Adipose tissue (tissue), 3 donors: Measurements from ENCODE around the gene MRPL52. TPM values are rescaled to one million over a fixed set of nuclear protein-coding genes. Genes with fewer than 3 reads are reported as not detected.
"Not testable (repeated sequence)": the region's sequence is repeated elsewhere in the genome, so short reads cannot be mapped to it uniquely, and the experiment has no call there.

Source experiments
- H3K27ac ChIP-seq: one replicate; pipeline ENCODE4 v1.5.1; 2013; ENCODE audit warnings: low read depth, low read length
- whole genome bisulfite sequencing, 3 donors: extraction: QIAGEN DNeasy Blood & Tissue Kit; methylation state at CpG; one replicate each; pipeline ENCODE4 v1.1.7; 2013; 5-methylcytosine and 5-hydroxymethylcytosine counted together
- polyA plus RNA-seq, 3 donors: library from polyadenylated mRNA; stranded (reverse); fragments of 200-250 nt; gene quantifications; one replicate each; pipeline ENCODE4 v1.2.3, GENCODE V29; 2013
- donor health status: healthy with polysubstance abuse.
- donor health status: Bipolar disorder and iron deficiency.
- donor health status: healthy.

The MRPL52 gene
- 10 to 100 TPM; 54.2 to 76.3 (median 65.9) TPM for polyA plus RNA-seq

- WGBS, 3 donors: 0 to 1% (median 1%) methylated on average over 41 of the region's 41 CpGs
- H3K27ac ChIP-seq: no peak within 1 kb of the TSS
Measured at GRCh38 chr14:22829661-22830442, at the start of gene MRPL52. Gene MRPL52 (plus strand): TSS chr14:22829887. CDS start chr14:22829913, 26 bp downstream.

DNA sequence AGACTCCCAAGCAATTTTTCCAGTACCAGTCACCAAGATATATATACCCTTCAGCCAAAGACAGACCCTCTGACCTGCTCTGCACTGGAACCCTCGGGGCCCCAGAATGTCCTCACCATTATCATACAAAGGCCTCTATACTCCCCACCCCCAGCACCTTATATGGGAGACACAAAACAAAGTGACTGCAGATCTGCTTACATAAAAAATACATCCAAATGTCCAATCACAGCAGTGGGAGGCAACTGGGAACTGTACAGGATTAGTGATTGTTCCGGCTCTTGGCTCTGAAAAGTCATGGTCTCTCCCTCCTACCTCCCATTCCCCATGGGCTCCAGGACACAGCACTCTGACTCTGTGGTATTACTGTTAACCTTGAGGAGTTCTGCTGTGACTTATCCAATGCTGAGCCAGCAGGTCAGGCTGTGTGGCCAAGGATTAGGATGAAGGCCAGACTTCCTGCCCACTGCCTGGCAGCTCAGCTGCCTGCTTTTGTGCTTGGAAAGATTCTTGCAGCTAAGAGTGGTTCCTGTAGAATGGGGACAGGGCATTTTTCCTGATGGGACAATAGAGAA is 49.5 kb upstream of the MRPL52 start:
- 61 to 82% (median 68%) methylated on average over 2 of the region's 2 CpGs for WGBS, 3 donors

DNA sequence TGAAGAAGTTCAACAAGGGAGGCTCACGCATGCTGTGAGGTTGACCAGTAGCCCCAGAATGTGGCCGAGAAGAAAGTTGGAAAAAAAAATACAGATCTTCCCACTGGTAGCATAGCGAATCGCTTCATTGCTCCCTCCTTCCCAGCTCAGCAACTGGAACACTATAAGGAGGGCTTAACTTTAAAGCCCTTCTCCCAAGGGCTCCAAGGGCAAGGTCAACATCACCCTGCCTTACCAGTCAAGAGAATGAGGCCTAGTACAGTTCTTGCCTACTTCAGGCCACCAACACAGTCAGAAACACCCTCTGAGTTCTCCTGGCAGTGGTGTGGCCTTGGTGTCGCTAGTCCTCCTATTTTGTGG is 48.8 kb upstream of the MRPL52 start:
- H3K27ac ChIP-seq: no peak overlapping the region
- WGBS, 3 donors: 87 to 90% (median 89%) methylated on average over 5 of the region's 5 CpGs

More for the DNA sequence above, 49.5 kb upstream of the MRPL52 start:
- no peak overlapping the region for H3K27ac ChIP-seq

DNA sequence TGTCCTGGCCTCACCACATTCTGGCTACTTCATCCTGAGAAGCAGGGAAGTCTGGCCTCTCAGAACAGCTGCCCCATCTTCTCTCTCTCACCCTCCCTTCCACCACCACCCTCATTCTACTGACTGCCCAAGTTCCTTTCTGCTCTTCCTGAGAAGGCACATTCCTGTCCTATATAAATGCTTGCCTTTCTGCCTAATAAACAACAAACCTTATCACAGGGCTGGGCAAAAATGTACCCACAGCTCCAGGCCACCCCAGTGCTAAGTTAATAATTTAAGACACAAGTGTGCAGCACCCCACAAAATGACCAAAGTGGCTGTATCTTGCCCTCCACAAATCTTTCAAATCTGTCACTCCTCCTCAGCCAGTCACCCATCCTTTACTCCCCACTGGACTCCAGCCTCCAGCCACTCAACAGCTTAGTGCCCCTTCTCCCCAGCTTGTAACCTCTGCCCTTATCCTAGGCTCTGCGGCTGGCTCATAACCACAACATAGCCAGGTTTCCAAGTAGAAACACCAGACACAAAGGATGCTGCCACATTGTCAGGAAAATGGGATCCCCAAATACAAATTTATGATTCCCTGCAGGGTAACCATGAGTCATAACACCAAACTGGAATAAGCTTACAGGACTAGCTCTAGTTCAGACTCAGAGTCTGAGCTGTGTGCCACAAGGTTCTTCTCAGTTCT is 48.2 kb upstream of the MRPL52 start:
- WGBS, 3 donors: 0 to 59% (median 2%) methylated on average over 1 of the region's 1 CpG
- H3K27ac ChIP-seq: no peak overlapping the region

DNA sequence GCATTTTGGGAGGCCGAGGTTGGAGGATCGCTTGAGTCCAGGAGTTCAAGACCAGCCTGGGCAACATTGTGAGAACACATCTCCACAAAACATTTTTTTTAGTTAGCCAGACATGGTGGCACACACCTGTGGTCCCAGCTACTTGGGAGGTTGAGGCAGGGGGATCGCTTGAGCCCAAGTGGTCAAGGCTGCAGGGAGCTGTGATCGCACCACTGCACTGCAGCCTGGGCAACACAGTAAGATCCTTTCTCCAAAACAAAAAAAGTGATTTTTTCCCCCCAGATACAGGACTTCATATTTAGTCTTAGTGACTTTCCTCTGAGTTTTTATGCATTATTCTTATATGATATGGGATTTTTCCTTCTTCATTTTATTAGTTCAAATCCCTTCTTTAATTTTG is 43.0 kb upstream of the MRPL52 start:
- H3K27ac ChIP-seq: no peak overlapping the region

GRCh38 chr14:22791301-22791700 is 38.4 kb upstream of the MRPL52 start:
- 60 to 76% (median 75%) methylated on average over 3 of the region's 3 CpGs for WGBS, 3 donors
- H3K27ac ChIP-seq: no peak overlapping the region

More for the DNA sequence above, 43.0 kb upstream of the MRPL52 start:
- WGBS, 3 donors: 93 to 96% (median 93%) methylated on average over 4 of the region's 4 CpGs

- no peak overlapping the region for H3K27ac ChIP-seq
- WGBS, 3 donors: 90 to 98% (median 97%) methylated on average over 2 of the region's 2 CpGs
Measured at GRCh38 chr14:22792158-22792557, 37.5 kb upstream of the MRPL52 start.

DNA sequence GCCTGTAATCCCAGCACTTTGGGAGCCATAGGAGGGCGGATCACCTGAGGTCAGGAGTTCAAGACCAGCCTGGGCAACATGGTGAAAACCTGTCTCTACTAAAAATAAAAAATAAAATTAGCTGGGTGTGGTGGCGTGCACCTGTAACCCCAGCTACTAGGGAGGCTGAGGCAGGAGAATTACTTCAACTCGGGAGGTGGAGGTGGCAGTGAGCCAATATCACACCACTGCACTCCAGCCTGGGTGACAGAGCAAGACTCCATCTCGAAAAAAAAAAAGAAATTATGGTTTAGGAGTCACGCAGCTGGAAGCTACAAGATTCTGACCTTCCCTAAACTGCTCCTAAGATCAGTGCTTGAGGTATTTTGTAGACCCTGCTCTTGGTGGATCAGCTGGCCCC is 36.1 kb upstream of the MRPL52 start:
- WGBS, 3 donors: 85 to 95% (median 90%) methylated on average over 5 of the region's 5 CpGs

DNA sequence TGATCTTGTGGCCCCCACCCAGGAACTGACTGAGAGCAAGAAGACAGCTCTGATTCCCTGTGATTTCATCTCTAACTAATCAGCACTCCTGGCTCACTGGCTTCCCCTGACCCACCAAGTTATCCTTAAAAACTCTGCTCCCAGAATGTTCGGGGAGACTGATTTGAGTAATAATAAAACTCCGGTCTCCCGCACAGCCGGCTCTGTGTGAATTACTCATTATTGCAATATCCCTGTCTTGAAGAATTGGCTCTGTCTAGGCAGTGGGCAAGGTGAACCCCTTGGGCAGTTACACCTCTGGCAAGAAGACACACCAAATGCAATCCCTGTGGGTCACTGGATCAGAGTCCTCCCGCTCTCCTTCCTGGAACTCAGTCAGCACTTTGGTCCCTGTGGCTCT is 35.7 kb upstream of the MRPL52 start:
- WGBS, 3 donors: 72 to 95% (median 76%) methylated on average over 5 of the region's 5 CpGs

More for the DNA sequence above, 36.1 kb upstream of the MRPL52 start:
- not testable (repeated sequence) for H3K27ac ChIP-seq

GRCh38 chr14:22794551-22794951 is 35.1 kb upstream of the MRPL52 start:
- WGBS, 3 donors: 75 to 80% (median 77%) methylated on average over 7 of the region's 7 CpGs
- no peak overlapping the region for H3K27ac ChIP-seq

More for the DNA sequence above, 35.7 kb upstream of the MRPL52 start:
- H3K27ac ChIP-seq: no peak overlapping the region

DNA sequence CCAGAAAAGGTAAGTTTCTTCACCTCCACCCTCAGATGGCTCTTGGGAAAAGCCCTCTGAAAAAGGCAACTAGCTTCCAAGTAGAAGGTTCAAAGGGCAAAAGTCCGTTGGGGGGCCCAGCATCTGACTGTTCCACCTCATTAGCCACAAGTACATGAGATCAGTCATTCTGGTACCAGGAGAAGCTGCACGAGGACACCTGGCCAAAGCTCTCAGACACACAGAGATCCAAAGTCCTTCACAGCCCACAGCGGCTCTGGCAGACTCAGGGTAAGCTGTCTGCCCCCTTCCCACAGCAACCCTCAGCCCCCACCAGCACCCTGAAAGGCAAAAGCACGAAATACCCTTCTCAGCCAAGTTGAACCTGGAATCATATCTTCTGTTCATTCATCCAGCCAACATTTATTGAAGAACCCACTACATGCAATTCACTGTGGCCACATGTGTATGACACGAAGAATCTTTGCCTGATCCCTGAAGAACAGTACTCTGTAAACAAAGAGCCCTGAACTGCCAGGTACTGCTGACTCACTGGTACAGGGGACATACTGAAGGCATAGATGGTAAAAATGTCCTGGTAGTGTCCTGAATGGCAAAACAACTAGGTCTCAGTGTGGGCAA is 33.5 kb upstream of the MRPL52 start:
- H3K27ac ChIP-seq: no peak overlapping the region
- WGBS, 3 donors: 61 to 74% (median 70%) methylated on average over 5 of the region's 5 CpGs

DNA sequence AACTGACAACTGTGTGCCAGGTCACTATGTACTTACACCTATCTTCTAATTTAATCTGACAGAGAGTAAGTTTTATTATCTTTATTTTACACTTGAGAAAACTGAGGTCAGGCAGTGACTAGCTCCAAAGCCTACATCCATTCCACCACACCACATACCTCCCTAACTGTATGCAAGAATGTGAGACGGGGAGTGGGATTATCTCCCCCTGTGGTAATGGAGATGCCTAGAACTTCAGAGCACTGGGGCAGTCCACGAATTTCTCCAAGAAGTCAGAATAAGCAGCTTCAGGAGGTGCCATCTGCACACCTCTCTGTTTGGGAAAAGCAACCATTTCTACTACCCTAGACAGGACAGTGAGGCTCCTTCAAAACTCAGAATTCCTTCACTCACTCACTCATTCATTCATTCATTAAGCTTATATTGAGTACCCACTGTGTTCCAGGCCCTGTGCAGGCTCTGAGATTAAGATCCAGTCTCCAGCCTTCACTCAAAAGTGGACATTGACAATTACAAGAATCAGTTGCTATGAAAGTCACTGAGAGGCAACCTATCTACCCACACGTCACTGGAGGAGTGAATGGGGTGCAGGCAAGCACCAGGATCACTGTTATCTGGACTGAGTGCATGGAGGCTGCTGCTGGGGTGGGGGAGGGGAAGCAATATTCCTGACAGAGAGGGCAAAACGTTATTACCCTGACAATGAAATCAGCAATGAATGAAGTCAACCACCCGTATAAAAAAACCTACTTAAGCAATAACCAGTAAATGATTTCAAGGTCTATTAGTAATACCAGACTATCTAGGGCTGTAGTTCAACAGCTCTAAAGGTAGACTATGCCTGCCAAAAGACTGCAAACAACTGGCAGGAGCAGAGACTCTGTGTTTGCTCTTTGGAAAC is 32.4 kb upstream of the MRPL52 start:
- no peak overlapping the region for H3K27ac ChIP-seq
- 43 to 53% (median 53%) methylated on average over 5 of the region's 5 CpGs for WGBS, 3 donors

DNA sequence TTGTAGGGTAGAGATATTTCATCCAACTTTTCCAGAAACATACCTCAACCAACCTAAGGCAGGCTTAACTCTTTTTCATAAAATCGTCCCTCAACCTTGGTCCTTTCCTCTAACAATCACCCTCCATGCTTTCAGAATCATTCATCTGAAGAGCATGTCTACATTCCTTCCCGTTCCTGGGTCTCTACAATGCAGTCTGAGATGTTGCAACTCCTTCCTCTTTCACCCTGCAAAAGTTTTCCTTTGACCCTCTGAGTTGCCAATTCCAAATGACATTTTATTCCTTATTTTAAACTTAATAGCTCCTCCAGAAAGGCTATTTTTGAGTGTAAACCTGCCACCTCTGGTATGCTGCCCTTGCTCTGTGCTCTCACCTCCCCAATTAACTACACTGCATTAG is 31.2 kb upstream of the MRPL52 start:
- H3K27ac ChIP-seq: no peak overlapping the region
- 36 to 52% (median 40%) methylated on average over 2 of the region's 2 CpGs for WGBS, 3 donors

GRCh38 chr14:22800346-22800745 is 29.3 kb upstream of the MRPL52 start:
- no peak overlapping the region for H3K27ac ChIP-seq
- WGBS, 3 donors: 76 to 94% (median 84%) methylated on average over 10 of the region's 10 CpGs

DNA sequence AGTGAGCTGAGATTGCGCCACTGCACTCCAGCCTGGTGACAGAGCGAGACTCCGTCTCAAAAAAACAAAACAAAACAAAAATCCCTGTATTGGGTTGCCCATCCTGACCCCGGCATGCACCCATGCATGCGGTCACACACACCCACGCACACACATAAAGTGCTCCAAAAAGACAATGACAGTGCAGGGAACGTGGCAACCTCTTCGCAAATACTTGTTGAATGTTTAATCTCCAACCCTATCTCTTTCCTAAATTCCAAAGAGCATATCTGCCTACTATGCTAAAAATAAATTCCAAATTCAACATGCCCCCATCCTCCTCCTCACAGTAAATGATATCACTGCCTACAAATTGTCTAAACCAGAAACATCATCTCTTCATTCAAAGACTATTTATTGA is 28.0 kb upstream of the MRPL52 start:
- 74 to 86% (median 81%) methylated on average over 8 of the region's 8 CpGs for WGBS, 3 donors
- H3K27ac ChIP-seq: no peak overlapping the region

- H3K27ac ChIP-seq: no peak overlapping the region
- WGBS, 3 donors: 83 to 88% (median 84%) methylated on average over 12 of the region's 12 CpGs
Measured at GRCh38 chr14:22802860-22803686, 26.6 kb upstream of the MRPL52 start.

GRCh38 chr14:22803687-22803974 is 26.1 kb upstream of the MRPL52 start:
- H3K27ac ChIP-seq: no peak overlapping the region
- 76 to 89% (median 77%) methylated on average over 3 of the region's 3 CpGs for WGBS, 3 donors
